Measurements from ENCODE around the gene OXTR.

- TF ChIP-seq CTCF (optimal IDR thresholded peaks at IDR 0.05 in 1 of 3, IDR thresholded peaks at IDR 0.05 in 1 of 3, conservative IDR thresholded peaks at IDR 0.05 in 1 of 3; ENCODE audit: extremely low read depth in 1 of 3, insufficient read depth in 2 of 3, low read length in 3 of 3) = no peak
- TF ChIP-seq EZH2 (IDR thresholded peaks at IDR 0.05; ENCODE audit: low read length) = no peak
Observed at GRCh38 chr3:8759038-8759707, 10.2 kb downstream of the OXTR start.
